ENCODE data around the gene SNAP29. TPM values are rescaled to one million over a fixed set of nuclear protein-coding genes. Genes with fewer than 3 reads are reported as not detected.

SNAP29 gene
- total RNA-seq, 1 experiment from 2014 or later: 17.8 TPM

DNA sequence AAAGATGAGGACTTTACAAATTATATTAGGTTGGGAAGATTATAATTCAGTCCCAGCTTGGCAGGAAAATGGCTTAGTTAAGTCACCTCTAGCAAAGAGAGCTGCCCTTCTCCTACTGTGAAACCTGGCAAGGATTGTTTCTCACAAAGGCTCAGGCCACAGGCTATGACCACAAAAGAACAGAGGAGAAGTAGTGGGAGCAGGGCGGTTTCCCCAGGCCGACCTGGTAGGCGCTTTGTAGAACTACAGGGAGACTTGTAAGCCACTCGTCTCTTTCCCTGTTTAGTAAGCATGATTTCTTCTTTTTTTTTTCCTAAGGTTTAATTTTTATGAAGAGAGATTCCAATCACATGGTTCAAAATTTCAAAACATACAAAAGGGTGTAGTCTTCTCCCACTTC, 4.6 kb downstream of the SNAP29 start:
- H3F3A ChIP-seq (ENCODE audit: insufficient read depth, low read depth): no peaks in the 10 kb centered on the region
- POLR2A ChIA-PET (ENCODE audit: unreplicated experiment): no interaction called here
- H2AFZ ChIP-seq: no peak overlapping the region
- H3K9me3 ChIP-seq (ENCODE audit: insufficient read depth, low read depth): no peaks in the 10 kb centered on the region
- no peaks in the 10 kb centered on the region for H3K27me3 ChIP-seq (ENCODE audit: insufficient read depth, low read depth)
- no peaks in the 10 kb centered on the region for H4K20me1 ChIP-seq (ENCODE audit: insufficient read depth)
- H3K9me2 ChIP-seq (ENCODE audit: insufficient read depth): no peaks in the 10 kb centered on the region
- H3K4me3 ChIP-seq: no peak overlapping the region
- TF ChIP-seq, protein P1, sequence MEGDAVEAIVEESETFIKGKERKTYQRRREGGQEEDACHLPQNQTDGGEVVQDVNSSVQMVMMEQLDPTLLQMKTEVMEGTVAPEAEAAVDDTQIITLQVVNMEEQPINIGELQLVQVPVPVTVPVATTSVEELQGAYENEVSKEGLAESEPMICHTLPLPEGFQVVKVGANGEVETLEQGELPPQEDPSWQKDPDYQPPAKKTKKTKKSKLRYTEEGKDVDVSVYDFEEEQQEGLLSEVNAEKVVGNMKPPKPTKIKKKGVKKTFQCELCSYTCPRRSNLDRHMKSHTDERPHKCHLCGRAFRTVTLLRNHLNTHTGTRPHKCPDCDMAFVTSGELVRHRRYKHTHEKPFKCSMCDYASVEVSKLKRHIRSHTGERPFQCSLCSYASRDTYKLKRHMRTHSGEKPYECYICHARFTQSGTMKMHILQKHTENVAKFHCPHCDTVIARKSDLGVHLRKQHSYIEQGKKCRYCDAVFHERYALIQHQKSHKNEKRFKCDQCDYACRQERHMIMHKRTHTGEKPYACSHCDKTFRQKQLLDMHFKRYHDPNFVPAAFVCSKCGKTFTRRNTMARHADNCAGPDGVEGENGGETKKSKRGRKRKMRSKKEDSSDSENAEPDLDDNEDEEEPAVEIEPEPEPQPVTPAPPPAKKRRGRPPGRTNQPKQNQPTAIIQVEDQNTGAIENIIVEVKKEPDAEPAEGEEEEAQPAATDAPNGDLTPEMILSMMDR (conservative IDR thresholded peaks at IDR 0.05): no peak
- TF ChIP-seq EZH2 (IDR thresholded peaks at IDR 0.05; ENCODE audit: low read depth): no peak
- no TSS peak for BruUV-seq (replicated peaks)
- no peak overlapping the region for H3K27ac ChIP-seq
- H3K4me2 ChIP-seq: no peak overlapping the region
- H3K79me2 ChIP-seq (ENCODE audit: low read depth): peaks cover 5% of the 10 kb centered on the region; the same call in 1 of the 2 replicates
- DNase-seq: no peak
- CTCF ChIA-PET: no interaction called here
- no peaks in the 10 kb centered on the region for H3K36me3 ChIP-seq (ENCODE audit: low read depth)
- peaks cover 5% of the 10 kb centered on the region for H3K4me1 ChIP-seq (replicated peaks; ENCODE audit: insufficient read depth)
- intact Hi-C loops (cut with micrococcal nuclease; ENCODE audit: unreplicated experiment): no loop called here

DNA sequence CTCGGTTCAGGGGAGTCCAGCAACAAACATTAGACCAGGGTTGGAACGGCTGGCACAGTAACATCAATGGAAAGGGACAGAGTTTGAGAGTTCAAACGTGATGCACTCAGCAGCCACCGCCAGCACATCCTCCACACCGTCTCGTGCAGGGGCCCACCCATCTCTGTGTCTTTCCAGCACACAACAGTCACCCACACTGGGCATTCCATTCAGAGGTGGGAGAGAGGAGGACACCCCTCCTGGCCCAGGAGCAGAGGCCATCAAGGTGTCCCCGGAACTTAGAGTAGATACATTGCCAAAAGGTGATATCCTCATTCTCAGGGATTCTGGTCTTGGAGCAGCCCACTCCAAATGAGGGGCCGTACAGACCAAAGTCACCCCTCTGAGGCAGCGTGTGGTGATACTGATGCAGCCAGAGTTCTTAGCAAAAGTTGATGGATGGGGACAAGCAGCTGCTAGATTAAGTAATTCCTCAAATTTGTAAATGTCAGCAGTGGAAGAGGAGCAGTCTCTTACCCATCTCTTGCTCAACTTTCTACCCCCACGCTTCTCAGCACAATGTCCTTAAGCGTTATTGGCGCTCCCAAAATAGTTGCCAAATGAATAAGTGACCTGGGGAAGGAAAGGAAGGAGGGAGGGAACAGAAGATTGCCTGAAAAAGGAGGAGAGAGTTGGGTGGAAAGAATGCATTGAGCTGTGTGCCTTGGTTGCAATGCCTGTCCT, 5.5 kb downstream of the SNAP29 start:
- no peak overlapping the region for H3K4me2 ChIP-seq
- no peaks in the 10 kb centered on the region for H4K20me1 ChIP-seq (ENCODE audit: insufficient read depth)
- no peak overlapping the region for H3K4me3 ChIP-seq
- BruUV-seq (replicated peaks): no TSS peak
- H2AFZ ChIP-seq: no peak overlapping the region
- intact Hi-C loops (cut with micrococcal nuclease; ENCODE audit: unreplicated experiment): no loop called here
- POLR2A ChIA-PET (ENCODE audit: unreplicated experiment): no interaction called here
- peaks cover 5% of the 10 kb centered on the region for H3K4me1 ChIP-seq (replicated peaks; ENCODE audit: insufficient read depth)
- DNase-seq: no peak
- no peaks in the 10 kb centered on the region for H3K9me2 ChIP-seq (ENCODE audit: insufficient read depth)
- no peaks in the 10 kb centered on the region for H3K27me3 ChIP-seq (ENCODE audit: insufficient read depth, low read depth)
- H3K36me3 ChIP-seq (ENCODE audit: low read depth): no peaks in the 10 kb centered on the region
- CTCF ChIA-PET: no interaction called here
- TF ChIP-seq, protein P1 (conservative IDR thresholded peaks at IDR 0.05): no peak
- TF ChIP-seq EZH2 (IDR thresholded peaks at IDR 0.05; ENCODE audit: low read depth): no peak
- H3F3A ChIP-seq (ENCODE audit: insufficient read depth, low read depth): no peaks in the 10 kb centered on the region
- peaks cover 5% of the 10 kb centered on the region; the same call in 1 of the 2 replicates for H3K79me2 ChIP-seq (ENCODE audit: low read depth)
- H3K27ac ChIP-seq: no peak overlapping the region
- H3K9me3 ChIP-seq (ENCODE audit: insufficient read depth, low read depth): no peaks in the 10 kb centered on the region

DNA sequence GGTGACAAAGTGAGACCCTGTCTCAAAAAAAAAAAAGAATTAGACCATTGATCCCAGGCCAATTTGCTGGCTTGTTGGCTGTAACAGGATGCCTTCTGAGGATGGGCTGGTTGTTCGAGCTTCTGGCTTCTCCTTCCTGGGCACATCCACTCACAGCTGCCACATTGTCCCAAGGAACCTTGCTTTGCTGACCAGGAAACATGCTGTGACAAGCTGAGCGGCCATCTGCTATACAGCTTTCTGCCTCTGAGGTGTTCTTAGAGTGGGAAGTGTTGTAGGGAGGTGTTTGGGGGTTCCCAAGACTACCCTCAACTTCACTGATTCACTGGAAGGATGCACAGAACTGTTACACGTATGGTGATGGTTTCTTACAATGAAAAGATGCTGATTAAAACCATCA, 6.5 kb downstream of the SNAP29 start:
- no peak overlapping the region for H2AFZ ChIP-seq
- H3K27me3 ChIP-seq (ENCODE audit: insufficient read depth, low read depth): no peaks in the 10 kb centered on the region
- ChIA-PET POLR2A (ENCODE audit: unreplicated experiment) (no interaction called here), CTCF (interaction anchor here (0.6 kb wide), 1 partner anchor 125 kb away, joined by 5 read pairs; no protein-coding TSS in a partner anchor)
- no TSS peak for BruUV-seq (replicated peaks)
- no peaks in the 10 kb centered on the region for H3F3A ChIP-seq (ENCODE audit: insufficient read depth, low read depth)
- no peak overlapping the region for H3K4me3 ChIP-seq
- TF ChIP-seq EZH2 (IDR thresholded peaks at IDR 0.05; ENCODE audit: low read depth): no peak
- TF ChIP-seq, protein P1 (conservative IDR thresholded peaks at IDR 0.05): no peak
- intact Hi-C loops (cut with micrococcal nuclease; ENCODE audit: unreplicated experiment): no loop called here
- peaks cover 5% of the 10 kb centered on the region; the same call in 1 of the 2 replicates for H3K4me1 ChIP-seq (replicated peaks; ENCODE audit: insufficient read depth)
- H3K9me2 ChIP-seq (ENCODE audit: insufficient read depth): no peaks in the 10 kb centered on the region
- H3K36me3 ChIP-seq (ENCODE audit: low read depth): no peaks in the 10 kb centered on the region
- no peak for DNase-seq
- H4K20me1 ChIP-seq (ENCODE audit: insufficient read depth): no peaks in the 10 kb centered on the region
- H3K9me3 ChIP-seq (ENCODE audit: insufficient read depth, low read depth): no peaks in the 10 kb centered on the region
- no peak overlapping the region for H3K27ac ChIP-seq
- no peak overlapping the region for H3K4me2 ChIP-seq
- H3K79me2 ChIP-seq (ENCODE audit: low read depth): no peaks in the 10 kb centered on the region

Measured in PC-9 (cell line).